Left forelimb (tissue), 1 donor: ENCODE measurements around the gene PARD3.
"Not testable (repeated sequence)": the region's sequence is repeated elsewhere in the genome, so short reads cannot be mapped to it uniquely, and the experiment has no call there.

Source experiments
- DNase-seq: peaks from one replicate; pipeline ENCODE4 v3.0.0-alpha.2; 2018; ENCODE audit warnings: low spot score

Gene PARD3

GRCh38 chr10:34097682-34098081 is 717.4 kb downstream of the PARD3 start:
- DNase-seq = no peak

- DNase-seq = no peak
Observed at GRCh38 chr10:34094961-34095360, 720.1 kb downstream of the PARD3 start.

- no peak for DNase-seq
Observed at GRCh38 chr10:34094146-34094696, 720.9 kb downstream of the PARD3 start.

GRCh38 chr10:34092891-34093290 is 722.2 kb downstream of the PARD3 start:
- DNase-seq = no peak

- DNase-seq = no peak
Observed at GRCh38 chr10:34091635-34092195, 723.4 kb downstream of the PARD3 start.

GRCh38 chr10:34089253-34089652 is 725.8 kb downstream of the PARD3 start:
- DNase-seq = no peak

GRCh38 chr10:34088208-34088794 is 726.8 kb downstream of the PARD3 start:
- no peak for DNase-seq

- DNase-seq = no peak
Observed at GRCh38 chr10:34087095-34087418, 728.0 kb downstream of the PARD3 start.

GRCh38 chr10:34083567-34083966 is 731.5 kb downstream of the PARD3 start:
- no peak for DNase-seq

GRCh38 chr10:34081948-34082347 is 733.1 kb downstream of the PARD3 start:
- DNase-seq = no peak

- no peak for DNase-seq
Observed at GRCh38 chr10:34081347-34081743, 733.8 kb downstream of the PARD3 start.

GRCh38 chr10:34080485-34081346 is 734.4 kb downstream of the PARD3 start:
- no peak for DNase-seq

- DNase-seq = no peak
Observed at GRCh38 chr10:34079702-34080484, 735.2 kb downstream of the PARD3 start.

GRCh38 chr10:34078745-34079470 is 736.2 kb downstream of the PARD3 start:
- DNase-seq = no peak

- DNase-seq = no peak
Observed at GRCh38 chr10:34078017-34078744, 736.9 kb downstream of the PARD3 start.

GRCh38 chr10:34076443-34076842 is 738.7 kb downstream of the PARD3 start:
- no peak for DNase-seq

GRCh38 chr10:34075254-34075926 is 739.7 kb downstream of the PARD3 start:
- no peak for DNase-seq

GRCh38 chr10:34074051-34074450 is 741.0 kb downstream of the PARD3 start:
- DNase-seq = no peak

- not testable (repeated sequence) for DNase-seq
Observed at GRCh38 chr10:34067741-34068140, 747.4 kb downstream of the PARD3 start.

GRCh38 chr10:34063592-34063991 is 751.5 kb downstream of the PARD3 start:
- DNase-seq = no peak
